PC-3 (cell line): ENCODE data around the gene C10orf120. TPM values are rescaled to one million over a fixed set of nuclear protein-coding genes. Genes with fewer than 3 reads are reported as not detected.

Source experiments
- ATAC-seq: fragments of 200-7000 bp; cut with Tn5 transposase; 2 replicates; pipeline ENCODE4 v1.9.1; 2020; ENCODE audit warnings: mild to moderate bottlenecking, moderate library complexity
- BruUV-seq: library from RNA; stranded (reverse); fragments of 400-500 nt; replicated peaks from 2 replicates; lab custom pipeline; 2021; lab: Mats Ljungman, UMichigan
- CTCF ChIA-PET: fragments of 300-600 bp; sonication (Branson Sonifier 250); formaldehyde crosslinking; loops from one replicate; lab custom pipeline; 2022; ENCODE audit warnings: antibody characterized with exemption; lab: Charles Lee
- POLR2A ChIA-PET: fragments of 300-600 bp; sonication (Branson Sonifier 250); formaldehyde crosslinking; loops from one replicate; lab custom pipeline; 2022; ENCODE audit warnings: antibody characterized with exemption; ENCODE audit not compliant: unreplicated experiment; lab: Charles Lee
- DNase-seq: peaks from one replicate; pipeline ENCODE4 v3.0.0-alpha.2; 2015
- H2AFZ ChIP-seq: fragments of 300-600 bp; sonication (generic); 2 replicates; pipeline ENCODE4 v1.6.0; 2016; ENCODE audit warnings: antibody characterized with exemption, low read length
- H3F3A ChIP-seq: fragments of 300-600 bp; sonication (generic); one replicate; pipeline ENCODE4 v1.6.0; 2017; ENCODE audit warnings: antibody characterized with exemption, low read length, control low read depth, mild to moderate bottlenecking; ENCODE audit not compliant: unreplicated experiment
- H3K27ac ChIP-seq: fragments of 300-600 bp; sonication (generic); 2 replicates; pipeline ENCODE4 v1.5.1; 2016; ENCODE audit warnings: mild to moderate bottlenecking, low read length
- H3K27me3 ChIP-seq: fragments of 300-600 bp; sonication (generic); 2 replicates; pipeline ENCODE4 v1.6.1; 2016; ENCODE audit warnings: low read length, mixed read lengths
- H3K36me3 ChIP-seq: fragments of 300-600 bp; sonication (generic); 2 replicates; pipeline ENCODE4 v1.6.1; 2016; ENCODE audit warnings: low read depth, mixed run types, low read length, mixed read lengths
- H3K4me1 ChIP-seq: fragments of 300-600 bp; sonication (generic); 2 replicates; pipeline ENCODE4 v1.5.1; 2016; ENCODE audit warnings: low read length; ENCODE audit not compliant: insufficient read depth
- H3K4me2 ChIP-seq: fragments of 300-600 bp; sonication (generic); 2 replicates; pipeline ENCODE4 v1.6.0; 2016; ENCODE audit warnings: low read length
- H3K4me3 ChIP-seq: fragments of 300-600 bp; sonication (generic); 2 replicates; pipeline ENCODE4 v1.5.1; 2016; ENCODE audit warnings: mild to moderate bottlenecking, low read length, mixed read lengths
- H3K79me2 ChIP-seq: fragments of 300-600 bp; sonication (generic); 2 replicates; pipeline ENCODE4 v1.6.1; 2017; ENCODE audit warnings: low read length, mixed read lengths
- H3K9ac ChIP-seq: fragments of 300-600 bp; sonication (generic); 2 replicates; pipeline ENCODE4 v1.6.0; 2016; ENCODE audit warnings: mild to moderate bottlenecking, low read length
- H3K9me2 ChIP-seq: fragments of 300-600 bp; sonication (generic); replicated peaks from 2 replicates; pipeline ENCODE4 v1.6.1; 2016; ENCODE audit warnings: mixed run types, low read length, mixed read lengths
- H3K9me3 ChIP-seq: fragments of 300-600 bp; sonication (generic); 2 replicates; pipeline ENCODE4 v1.6.1; 2016; ENCODE audit warnings: low read length, mixed read lengths
- H4K20me1 ChIP-seq: fragments of 300-600 bp; sonication (generic); 2 replicates; pipeline ENCODE4 v1.6.1; 2016; ENCODE audit warnings: low read length, mixed read lengths
- EZH2 ChIP-seq: fragments of 300-600 bp; sonication (generic); IDR thresholded peaks from one replicate; pipeline ENCODE4 v1.6.1; 2017; ENCODE audit warnings: antibody characterized with exemption, mild to moderate bottlenecking, low read length; ENCODE audit not compliant: unreplicated experiment
- EZH2phosphoT487 ChIP-seq: fragments of 300-600 bp; sonication (generic); IDR thresholded peaks from 2 replicates; pipeline ENCODE4 v1.6.1; 2018; ENCODE audit warnings: mild to moderate bottlenecking, antibody characterized with exemption, low read length, borderline replicate concordance
- intact Hi-C: fragments of 100-400 bp; cut with micrococcal nuclease; formaldehyde crosslinking; loops from 2 replicates; pipeline ENCODE4 v1.9.0; 2023
- total RNA-seq: library from RNA; depleted of rRNA; stranded (reverse); fragments of >200 nt; gene quantifications from 2 replicates; pipeline ENCODE4 v1.2.3, GENCODE V29; 2014
- TF ChIP-seq, protein P1 (sequence below): fragments of 300-600 bp; sonication (generic); conservative IDR thresholded peaks from 2 replicates; pipeline ENCODE4 v1.5.1; 2017; ENCODE audit warnings: antibody characterized with exemption, low read depth, mild to moderate bottlenecking, low read length

Gene C10orf120
- total RNA-seq, 1 experiment from 2014 or later = not detected

GRCh38 chr10:122715576-122715975 lies 15.9 kb upstream of the C10orf120 start:
- no peaks in the 10 kb centered on the region for H4K20me1 ChIP-seq
- H2AFZ ChIP-seq = no peak overlapping the region
- H3K36me3 ChIP-seq = no peaks in the 10 kb centered on the region
- H3K27me3 ChIP-seq = peaks cover 87% of the 10 kb centered on the region
- H3K9ac ChIP-seq = no peak overlapping the region
- TF ChIP-seq EZH2 = no peak
- TF ChIP-seq, protein P1, sequence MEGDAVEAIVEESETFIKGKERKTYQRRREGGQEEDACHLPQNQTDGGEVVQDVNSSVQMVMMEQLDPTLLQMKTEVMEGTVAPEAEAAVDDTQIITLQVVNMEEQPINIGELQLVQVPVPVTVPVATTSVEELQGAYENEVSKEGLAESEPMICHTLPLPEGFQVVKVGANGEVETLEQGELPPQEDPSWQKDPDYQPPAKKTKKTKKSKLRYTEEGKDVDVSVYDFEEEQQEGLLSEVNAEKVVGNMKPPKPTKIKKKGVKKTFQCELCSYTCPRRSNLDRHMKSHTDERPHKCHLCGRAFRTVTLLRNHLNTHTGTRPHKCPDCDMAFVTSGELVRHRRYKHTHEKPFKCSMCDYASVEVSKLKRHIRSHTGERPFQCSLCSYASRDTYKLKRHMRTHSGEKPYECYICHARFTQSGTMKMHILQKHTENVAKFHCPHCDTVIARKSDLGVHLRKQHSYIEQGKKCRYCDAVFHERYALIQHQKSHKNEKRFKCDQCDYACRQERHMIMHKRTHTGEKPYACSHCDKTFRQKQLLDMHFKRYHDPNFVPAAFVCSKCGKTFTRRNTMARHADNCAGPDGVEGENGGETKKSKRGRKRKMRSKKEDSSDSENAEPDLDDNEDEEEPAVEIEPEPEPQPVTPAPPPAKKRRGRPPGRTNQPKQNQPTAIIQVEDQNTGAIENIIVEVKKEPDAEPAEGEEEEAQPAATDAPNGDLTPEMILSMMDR = no peak
- no peak for TF ChIP-seq EZH2phosphoT487
- H3K4me2 ChIP-seq = no peak overlapping the region
- DNase-seq (no peak), ATAC-seq (no peak)
- BruUV-seq = no TSS peak
- H3F3A ChIP-seq = no peaks in the 10 kb centered on the region
- ChIA-PET CTCF (no interaction called here), POLR2A (no interaction called here)
- H3K27ac ChIP-seq = no peak overlapping the region
- H3K9me3 ChIP-seq = no peaks in the 10 kb centered on the region
- no peaks in the 10 kb centered on the region for H3K9me2 ChIP-seq
- intact Hi-C loops = no loop called here
- H3K4me1 ChIP-seq = no peaks in the 10 kb centered on the region
- H3K79me2 ChIP-seq = no peaks in the 10 kb centered on the region
- no peak overlapping the region for H3K4me3 ChIP-seq

DNA sequence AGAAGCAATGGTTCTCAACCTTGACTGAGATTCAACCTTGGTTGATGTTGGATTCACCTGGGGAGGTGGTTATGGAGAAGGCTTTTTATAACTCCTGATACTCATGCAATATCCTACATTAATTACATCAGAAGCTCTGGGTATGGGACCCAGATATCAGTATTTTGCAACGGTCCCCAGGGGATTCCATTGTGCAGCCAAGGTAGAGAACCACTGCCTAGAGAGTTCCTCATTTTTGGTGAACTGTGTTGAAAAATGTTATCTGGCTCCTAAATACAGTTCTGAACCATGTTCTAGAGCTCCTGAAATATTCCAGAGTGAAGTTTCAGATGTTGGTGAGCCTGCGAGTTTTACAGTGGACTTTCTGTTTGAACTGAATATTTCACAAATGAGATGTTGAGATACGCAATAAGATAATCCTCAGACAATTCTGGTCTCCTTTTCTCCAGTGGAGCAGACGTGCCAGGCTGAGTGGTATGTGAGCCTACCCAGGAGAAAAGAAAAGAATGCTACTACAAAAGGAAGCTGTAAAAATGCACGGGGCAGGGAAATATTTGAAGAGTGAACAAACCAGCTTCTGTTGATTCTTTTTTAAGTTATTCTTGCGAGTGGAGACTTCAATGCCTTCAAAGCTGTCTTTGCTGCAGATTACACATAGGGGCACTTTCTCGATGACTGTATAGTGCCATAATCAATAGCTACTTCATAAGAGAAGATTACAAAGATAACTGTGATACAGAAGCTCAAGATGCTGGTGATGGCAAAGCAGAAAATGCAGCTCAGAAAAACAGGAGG lies 13.6 kb upstream of the C10orf120 start:
- POLR2A ChIA-PET = no interaction called here
- Histone ChIP-seq H2AFZ (no peak overlapping the region), H3K9me3 (no peaks in the 10 kb centered on the region), H3K27ac (no peak overlapping the region), H3K79me2 (no peaks in the 10 kb centered on the region), H3K9ac (no peak overlapping the region), H3F3A (no peaks in the 10 kb centered on the region), H3K4me1 (no peaks in the 10 kb centered on the region), H3K27me3 (peaks cover 83% of the 10 kb centered on the region), H3K4me2 (no peak overlapping the region), H3K36me3 (no peaks in the 10 kb centered on the region), H4K20me1 (no peaks in the 10 kb centered on the region), H3K4me3 (no peak overlapping the region), H3K9me2 (no peaks in the 10 kb centered on the region)
- intact Hi-C loops = no loop called here
- ATAC-seq (no peak), DNase-seq (no peak)
- no TSS peak for BruUV-seq
- CTCF ChIA-PET = no interaction called here
- no peak for TF ChIP-seq EZH2
- TF ChIP-seq EZH2phosphoT487 = no peak
- TF ChIP-seq, protein P1 = no peak

GRCh38 chr10:122710576-122710975 lies 10.9 kb upstream of the C10orf120 start:
- H3F3A ChIP-seq = no peaks in the 10 kb centered on the region
- no peaks in the 10 kb centered on the region for H3K36me3 ChIP-seq
- H3K27me3 ChIP-seq = peaks cover 60% of the 10 kb centered on the region
- POLR2A ChIA-PET = no interaction called here
- H4K20me1 ChIP-seq = no peaks in the 10 kb centered on the region
- intact Hi-C loops = no loop called here
- H3K9ac ChIP-seq = no peak overlapping the region
- H3K4me1 ChIP-seq = no peaks in the 10 kb centered on the region
- H2AFZ ChIP-seq = no peak overlapping the region
- H3K27ac ChIP-seq = no peak overlapping the region
- no TSS peak for BruUV-seq
- no peaks in the 10 kb centered on the region for H3K9me2 ChIP-seq
- ATAC-seq (no peak), DNase-seq (no peak)
- no peak overlapping the region for H3K4me3 ChIP-seq
- H3K4me2 ChIP-seq = no peak overlapping the region
- CTCF ChIA-PET = no interaction called here
- TF ChIP-seq EZH2 = no peak
- TF ChIP-seq, protein P1 = no peak
- no peak for TF ChIP-seq EZH2phosphoT487
- no peaks in the 10 kb centered on the region for H3K9me3 ChIP-seq
- H3K79me2 ChIP-seq = no peaks in the 10 kb centered on the region
